Gastrocnemius medialis (tissue), 4 donors: ENCODE results near the gene SMG5.

Experiments
- POLR2A ChIP-seq, 2 donors: fragments of 450-650 bp; IDR thresholded peaks; one replicate each; pipeline ENCODE4 v1.6.1; 2017; ENCODE audit warnings: antibody characterized with exemption in 2 of 2, mild to moderate bottlenecking in 2 of 2, moderate library complexity in 2 of 2
- TF ChIP-seq, protein P1 (sequence below), 5 experiments: fragments of 450-650 bp in 3 of 5; fragments of 200-600 bp in 2 of 5; sonication (generic) in 2 of 5; IDR thresholded peaks in 4 of 5; conservative IDR thresholded peaks in 1 of 5; 1 replicate in 4 of 5; 2 replicates in 1 of 5; pipeline ENCODE4 v1.5.1; 2016 to 2019; ENCODE audit warnings: antibody characterized with exemption in 5 of 5, mild to moderate bottlenecking in 3 of 5, moderate library complexity in 3 of 5

DNA sequence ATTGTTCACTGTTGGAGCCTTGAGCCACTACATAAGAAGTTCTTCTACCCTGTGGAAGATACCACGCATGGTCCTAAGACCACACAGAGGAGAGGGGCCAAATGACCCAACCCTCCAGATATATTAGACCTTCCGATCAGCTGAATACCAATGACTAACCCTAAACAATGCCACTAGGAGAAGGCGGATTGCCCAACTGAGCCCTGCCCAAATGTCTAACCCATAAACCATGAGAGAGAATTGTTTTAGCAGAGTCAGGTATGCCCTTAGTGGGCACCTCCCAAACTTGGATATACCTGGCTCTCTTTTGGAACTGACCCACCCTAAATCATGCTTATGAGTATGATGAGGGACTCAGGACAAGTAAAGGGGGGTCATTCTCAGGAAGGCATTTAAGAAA lies 12.3 kb downstream of the SMG5 start:
- TF ChIP-seq, protein P1, sequence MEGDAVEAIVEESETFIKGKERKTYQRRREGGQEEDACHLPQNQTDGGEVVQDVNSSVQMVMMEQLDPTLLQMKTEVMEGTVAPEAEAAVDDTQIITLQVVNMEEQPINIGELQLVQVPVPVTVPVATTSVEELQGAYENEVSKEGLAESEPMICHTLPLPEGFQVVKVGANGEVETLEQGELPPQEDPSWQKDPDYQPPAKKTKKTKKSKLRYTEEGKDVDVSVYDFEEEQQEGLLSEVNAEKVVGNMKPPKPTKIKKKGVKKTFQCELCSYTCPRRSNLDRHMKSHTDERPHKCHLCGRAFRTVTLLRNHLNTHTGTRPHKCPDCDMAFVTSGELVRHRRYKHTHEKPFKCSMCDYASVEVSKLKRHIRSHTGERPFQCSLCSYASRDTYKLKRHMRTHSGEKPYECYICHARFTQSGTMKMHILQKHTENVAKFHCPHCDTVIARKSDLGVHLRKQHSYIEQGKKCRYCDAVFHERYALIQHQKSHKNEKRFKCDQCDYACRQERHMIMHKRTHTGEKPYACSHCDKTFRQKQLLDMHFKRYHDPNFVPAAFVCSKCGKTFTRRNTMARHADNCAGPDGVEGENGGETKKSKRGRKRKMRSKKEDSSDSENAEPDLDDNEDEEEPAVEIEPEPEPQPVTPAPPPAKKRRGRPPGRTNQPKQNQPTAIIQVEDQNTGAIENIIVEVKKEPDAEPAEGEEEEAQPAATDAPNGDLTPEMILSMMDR (IDR thresholded peaks at IDR 0.05 in 4 of 5, conservative IDR thresholded peaks at IDR 0.05 in 1 of 5) = no peak
- no peak for TF ChIP-seq POLR2A (IDR thresholded peaks at IDR 0.05)
